Natural killer cell treated with Interleukin-12 subunit alpha and Interleukin-12 subunit beta and Interleukin-15 and Interleukin-18, amount 100 ng/mL, for 72 hours (primary cell): Measurements from ENCODE around the gene ACAT1. TPM values are rescaled to one million over a fixed set of nuclear protein-coding genes. Genes with fewer than 3 reads are reported as not detected.
"Not testable (repeated sequence)": the region's sequence is repeated elsewhere in the genome, so short reads cannot be mapped to it uniquely, and the experiment has no call there.

Experiments used
- ATAC-seq, 2 donors: fragments of 150-1000 bp; cut with Tn5 transposase in 1 of 2; sonication (Bioruptor Pico), chemical (Tn5 transposase) in 1 of 2; 2 replicates each; pipeline ENCODE4 v1.10.0; 2021
- DNase-seq: peaks from one replicate; pipeline ENCODE4 v3.0.0; 2022; ENCODE audit warnings: low spot score
- H3K27ac Mint-ChIP-seq, 2 donors: 1 replicate in 1 of 2; 2 replicates in 1 of 2; pipeline ENCODE4 v1.8.0; 2022; ENCODE audit warnings: mixed read lengths in 2 of 2, mild to moderate bottlenecking in 1 of 2, moderate library complexity in 1 of 2
- H3K27me3 Mint-ChIP-seq, 2 donors: 1 replicate in 1 of 2; 2 replicates in 1 of 2; pipeline ENCODE4 v1.8.0; 2022; ENCODE audit warnings: mixed read lengths in 2 of 2
- H3K36me3 Mint-ChIP-seq: one replicate; pipeline ENCODE4 v1.8.0; 2022; ENCODE audit warnings: mixed read lengths
- H3K4me1 Mint-ChIP-seq, 2 donors: 1 replicate in 1 of 2; 2 replicates in 1 of 2; pipeline ENCODE4 v1.8.0; 2022; ENCODE audit warnings: low read depth in 2 of 2, mixed read lengths in 2 of 2, mild to moderate bottlenecking in 1 of 2
- H3K4me3 Mint-ChIP-seq: one replicate; pipeline ENCODE4 v1.8.0; 2022; ENCODE audit warnings: mixed read lengths
- H3K9me3 Mint-ChIP-seq: 2 replicates; pipeline ENCODE4 v1.8.0; 2022; ENCODE audit warnings: mixed read lengths
- total RNA-seq, 2 donors: library from RNA; stranded (reverse); gene quantifications; one replicate each; pipeline ENCODE4 v1.2.3, GENCODE V29; 2022

ACAT1 gene
- 10 to 100 TPM; 32.9 to 69.1 TPM for total RNA-seq

- ATAC-seq = peak; percentile 99 to 100
- peaks cover 4% of the 10 kb centered on the region for H3K36me3 Mint-ChIP-seq
- H3K27me3 Mint-ChIP-seq = no peaks in the 10 kb centered on the region
- DNase-seq = peak; percentile 97
- H3K4me1 Mint-ChIP-seq = peaks cover 35 to 39% of the 10 kb centered on the region in 2 donors
- no peaks in the 10 kb centered on the region for H3K9me3 Mint-ChIP-seq
- H3K4me3 Mint-ChIP-seq = peak within 1 kb of the TSS; percentile 80
- H3K27ac Mint-ChIP-seq = peak within 1 kb of the TSS; percentile 12 to 88
These were observed at the start of gene ACAT1 for GRCh38 chr11:108121274-108122155. Gene ACAT1 (plus strand): TSS chr11:108121567. CDS start chr11:108121607, 40 bp downstream.

GRCh38 chr11:108084811-108085210 lies 36.6 kb upstream of the ACAT1 start:
- ATAC-seq (no peak), DNase-seq (no peak)
- Mint-ChIP-seq H3K4me3 (no peak overlapping the region), H3K9me3 (no peaks in the 10 kb centered on the region), H3K27ac (no peak overlapping the region), H3K4me1 (no peaks in the 10 kb centered on the region), H3K36me3 (peaks cover 24% of the 10 kb centered on the region), H3K27me3 (no peaks in the 10 kb centered on the region)

- Mint-ChIP-seq H3K4me1 (no peaks in the 10 kb centered on the region), H3K27ac (no peak overlapping the region), H3K9me3 (no peaks in the 10 kb centered on the region), H3K36me3 (peaks cover 21% of the 10 kb centered on the region), H3K4me3 (no peak overlapping the region), H3K27me3 (no peaks in the 10 kb centered on the region)
- DNase-seq = no peak
- no peak for ATAC-seq
These were observed 35.7 kb upstream of the ACAT1 start for GRCh38 chr11:108085672-108086071.

GRCh38 chr11:108092134-108092533 lies 29.2 kb upstream of the ACAT1 start:
- Mint-ChIP-seq H3K27ac (peak overlapping the region in 1 of 2 donors; percentile 34), H3K36me3 (peaks cover 7% of the 10 kb centered on the region), H3K9me3 (no peaks in the 10 kb centered on the region), H3K27me3 (no peaks in the 10 kb centered on the region), H3K4me3 (no peak overlapping the region), H3K4me1 (peaks cover 0 to 3% of the 10 kb centered on the region in 2 donors)
- DNase-seq (no peak), ATAC-seq (no peak)

- ATAC-seq (no peak), DNase-seq (no peak)
- H3K9me3 Mint-ChIP-seq = no peaks in the 10 kb centered on the region
- H3K4me1 Mint-ChIP-seq = peaks cover 0 to 3% of the 10 kb centered on the region in 2 donors
- H3K27me3 Mint-ChIP-seq = no peaks in the 10 kb centered on the region
- H3K27ac Mint-ChIP-seq = no peak overlapping the region
- H3K4me3 Mint-ChIP-seq = no peak overlapping the region
- H3K36me3 Mint-ChIP-seq = peaks cover 12% of the 10 kb centered on the region
These were observed 28.1 kb upstream of the ACAT1 start for GRCh38 chr11:108093128-108093904.

- Mint-ChIP-seq H3K27me3 (no peaks in the 10 kb centered on the region), H3K4me1 (no peaks in the 10 kb centered on the region), H3K4me3 (no peak overlapping the region), H3K36me3 (peaks cover 6% of the 10 kb centered on the region), H3K9me3 (no peaks in the 10 kb centered on the region), H3K27ac (no peak overlapping the region)
- no peak for DNase-seq
- ATAC-seq = no peak
These were observed 24.2 kb upstream of the ACAT1 start for GRCh38 chr11:108097179-108097578.

GRCh38 chr11:108101090-108101775 lies 20.1 kb upstream of the ACAT1 start:
- H3K4me3 Mint-ChIP-seq = no peak overlapping the region
- ATAC-seq = no peak

GRCh38 chr11:108111126-108111525 lies 10.2 kb upstream of the ACAT1 start:
- Mint-ChIP-seq H3K27ac (no peak overlapping the region), H3K4me3 (no peak overlapping the region), H3K36me3 (no peaks in the 10 kb centered on the region), H3K27me3 (no peaks in the 10 kb centered on the region), H3K4me1 (peaks cover 0 to 3% of the 10 kb centered on the region in 2 donors), H3K9me3 (no peaks in the 10 kb centered on the region)
- ATAC-seq (no peak), DNase-seq (no peak)

More at GRCh38 chr11:108101090-108101775, 20.1 kb upstream of the ACAT1 start:
- H3K27ac Mint-ChIP-seq = no peak overlapping the region
- H3K27me3 Mint-ChIP-seq = no peaks in the 10 kb centered on the region
- DNase-seq = no peak
- H3K36me3 Mint-ChIP-seq = peaks cover 6% of the 10 kb centered on the region
- H3K4me1 Mint-ChIP-seq = no peaks in the 10 kb centered on the region
- no peaks in the 10 kb centered on the region for H3K9me3 Mint-ChIP-seq

- Mint-ChIP-seq H3K9me3 (no peaks in the 10 kb centered on the region), H3K4me1 (peaks cover 0 to 3% of the 10 kb centered on the region in 2 donors), H3K27me3 (no peaks in the 10 kb centered on the region), H3K27ac (no peak overlapping the region), H3K36me3 (no peaks in the 10 kb centered on the region), H3K4me3 (no peak overlapping the region)
- no peak for ATAC-seq
- DNase-seq = no peak
These were observed 9.3 kb upstream of the ACAT1 start for GRCh38 chr11:108112057-108112456.

- H3K4me3 Mint-ChIP-seq = no peak overlapping the region
- H3K4me1 Mint-ChIP-seq = peaks cover 0 to 3% of the 10 kb centered on the region in 2 donors
- DNase-seq = no peak
- H3K27me3 Mint-ChIP-seq = no peaks in the 10 kb centered on the region
- no peaks in the 10 kb centered on the region for H3K9me3 Mint-ChIP-seq
- no peak overlapping the region for H3K27ac Mint-ChIP-seq
- no peaks in the 10 kb centered on the region for H3K36me3 Mint-ChIP-seq
- ATAC-seq = no peak
These were observed 5.7 kb upstream of the ACAT1 start for GRCh38 chr11:108115500-108116140.

- Mint-ChIP-seq H3K27me3 (no peaks in the 10 kb centered on the region), H3K27ac (no peak overlapping the region), H3K4me3 (no peak overlapping the region), H3K36me3 (no peaks in the 10 kb centered on the region), H3K4me1 (peaks cover 11 to 12% of the 10 kb centered on the region in 2 donors), H3K9me3 (no peaks in the 10 kb centered on the region)
- DNase-seq (no peak), ATAC-seq (no peak)
These were observed 3.5 kb upstream of the ACAT1 start for GRCh38 chr11:108117746-108118371.

- Mint-ChIP-seq H3K27ac (peak overlapping the region in 1 of 2 donors; percentile 12), H3K4me3 (peak overlapping the region; percentile 80), H3K4me1 (peaks cover 30 to 33% of the 10 kb centered on the region in 2 donors)
- not testable (repeated sequence) for H3K27me3 Mint-ChIP-seq, H3K36me3 Mint-ChIP-seq, H3K9me3 Mint-ChIP-seq, ATAC-seq, DNase-seq
These were observed 462 bp upstream of the ACAT1 start for GRCh38 chr11:108120936-108121273.

- H3K4me1 Mint-ChIP-seq = peaks cover 36 to 40% of the 10 kb centered on the region in 2 donors
- H3K36me3 Mint-ChIP-seq = peaks cover 4% of the 10 kb centered on the region
- H3K27ac Mint-ChIP-seq = peak overlapping the region; percentile 12 to 88
- H3K4me3 Mint-ChIP-seq = peak overlapping the region; percentile 80
- ATAC-seq (no peak), DNase-seq (no peak)
- no peaks in the 10 kb centered on the region for H3K9me3 Mint-ChIP-seq
- no peaks in the 10 kb centered on the region for H3K27me3 Mint-ChIP-seq
These were observed 830 bp downstream of the ACAT1 start for GRCh38 chr11:108122166-108122628.
